Measurements from ENCODE around the gene SPATS2L.

DNA sequence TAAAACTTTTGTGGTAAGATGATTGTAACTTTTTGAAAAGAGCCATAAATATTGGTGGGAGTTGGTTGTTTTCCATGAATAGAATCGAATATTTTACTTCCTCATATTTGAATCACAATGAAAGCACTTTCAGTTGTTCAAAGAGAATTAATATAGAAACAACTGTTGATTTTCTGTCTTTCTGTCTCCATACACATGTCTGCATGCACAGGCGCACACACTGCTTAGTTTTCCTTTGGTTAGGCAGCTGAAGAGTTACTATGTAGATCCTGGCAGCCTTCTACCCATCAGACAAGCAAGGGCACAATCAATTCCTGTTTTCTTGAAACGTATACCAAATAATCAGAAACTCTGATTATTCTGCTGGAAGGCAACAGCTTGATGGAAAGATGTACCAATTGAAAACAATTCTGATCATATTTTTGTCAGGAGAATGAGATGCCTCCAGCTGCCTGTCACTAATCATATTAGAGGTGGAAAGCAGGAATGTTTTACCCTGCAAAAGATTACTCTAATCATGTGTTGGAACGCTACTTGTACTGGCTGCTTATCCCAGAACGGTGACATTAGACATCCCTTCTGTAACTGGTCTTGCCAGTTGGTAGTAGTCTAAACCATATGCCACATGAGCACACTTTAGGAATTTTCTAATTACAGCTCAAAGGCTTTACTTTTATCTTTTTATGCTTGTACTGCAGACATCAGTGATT is 24.0 kb downstream of the SPATS2L start:
- TF ChIP-seq POLR2A (IDR thresholded peaks at IDR 0.05; ENCODE audit: low read depth) (no peak), POLR2AphosphoS5 (IDR thresholded peaks at IDR 0.05) (no peak), CTCF (IDR thresholded peaks at IDR 0.05) (no peak), EP300 (IDR thresholded peaks at IDR 0.05) (no peak)

Measured in esophagus muscularis mucosa (tissue), 4 donors.